Activated T-cell treated with anti-CD3 and anti-CD28 coated beads for 1 hour (primary cell): ENCODE results near the gene COX6A1.
A peak's percentile ranks its signal among the peaks of the same experiment; 100 is the strongest.

Experiments
- DNase-seq: peaks from one replicate; pipeline ENCODE4 v3.0.0-alpha.2; 2020; ENCODE audit warnings: low read depth

COX6A1 gene

DNA sequence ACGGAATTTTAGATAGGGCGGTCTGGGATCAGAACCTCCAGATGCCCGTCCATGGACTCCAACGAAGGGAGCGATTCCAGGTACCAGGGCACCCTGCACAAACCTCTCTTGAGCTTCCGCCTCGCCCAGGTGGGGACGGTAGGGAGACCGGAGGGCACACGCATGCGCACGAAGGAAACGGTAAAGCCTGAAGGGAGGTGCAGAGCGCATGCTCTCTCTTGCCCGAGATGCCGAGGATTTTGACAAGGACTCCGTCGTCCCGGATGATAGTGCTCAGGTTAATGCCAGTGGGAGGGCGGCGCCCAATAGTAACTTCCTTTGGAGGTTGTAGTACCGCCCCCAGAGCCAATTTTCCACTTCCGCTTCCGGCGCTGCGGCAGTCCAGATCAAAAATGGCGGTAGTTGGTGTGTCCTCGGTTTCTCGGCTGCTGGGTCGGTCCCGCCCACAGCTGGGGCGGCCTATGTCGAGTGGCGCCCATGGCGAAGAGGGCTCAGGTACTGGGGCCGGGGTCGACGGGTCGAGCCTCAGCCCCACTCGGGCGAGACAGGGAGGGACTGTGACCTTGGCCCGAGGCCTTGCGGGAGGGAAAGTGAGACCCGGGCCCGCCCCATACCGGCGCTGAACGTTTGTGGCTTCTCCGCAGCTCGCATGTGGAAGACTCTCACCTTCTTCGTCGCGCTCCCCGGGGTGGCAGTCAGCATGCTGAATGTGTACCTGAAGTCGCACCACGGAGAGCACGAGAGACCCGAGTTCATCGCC lies at the start of gene COX6A1:
COX6A1 (plus strand) TSS at position 379 of the 760 bp plus-strand sequence; CDS start at position 393, 14 bp downstream.
- peak; percentile 93 for DNase-seq

DNA sequence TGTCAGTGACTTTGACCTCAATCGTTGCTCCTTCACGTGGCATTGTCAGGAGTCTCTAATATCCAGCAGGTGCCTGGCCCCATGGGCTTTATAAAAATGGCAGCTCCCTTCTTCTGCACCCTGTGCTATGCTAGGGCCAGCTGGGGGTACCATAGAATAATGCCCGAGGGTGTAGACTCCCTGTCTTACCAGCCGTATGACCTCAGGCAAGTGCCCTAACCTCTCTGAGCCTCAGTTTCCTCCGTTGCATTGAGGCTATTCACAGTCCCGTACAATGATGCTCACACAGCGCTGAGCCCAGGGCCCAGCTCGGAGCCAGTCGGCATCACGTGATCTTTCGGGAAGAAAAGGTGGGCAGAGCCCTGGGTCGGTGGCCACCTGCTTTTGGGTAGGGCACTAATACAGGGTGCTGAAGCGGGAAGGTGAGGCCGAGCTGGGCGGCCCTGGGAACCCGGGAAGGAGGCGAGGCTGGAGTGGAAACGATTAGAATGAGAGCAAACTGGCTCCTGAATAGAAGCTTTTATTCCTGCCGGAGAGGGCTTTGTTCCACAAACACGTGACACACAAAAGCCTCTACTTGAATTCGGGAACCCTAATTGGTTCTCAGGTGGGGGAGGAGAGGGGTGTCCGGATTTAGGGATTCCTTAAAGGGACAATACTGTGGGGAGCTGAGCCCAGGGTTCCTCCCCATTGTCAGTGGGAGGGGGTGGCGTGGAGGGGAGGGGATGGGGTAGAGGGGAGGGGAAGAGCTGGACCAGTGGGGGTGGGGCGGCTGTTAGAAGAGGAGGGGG lies 49.0 kb upstream of the COX6A1 start:
- no peak for DNase-seq

- no peak for DNase-seq
Measured at GRCh38 chr12:120390540-120391120, 47.3 kb upstream of the COX6A1 start.

GRCh38 chr12:120394483-120395367 lies 43.2 kb upstream of the COX6A1 start:
- DNase-seq = no peak

DNA sequence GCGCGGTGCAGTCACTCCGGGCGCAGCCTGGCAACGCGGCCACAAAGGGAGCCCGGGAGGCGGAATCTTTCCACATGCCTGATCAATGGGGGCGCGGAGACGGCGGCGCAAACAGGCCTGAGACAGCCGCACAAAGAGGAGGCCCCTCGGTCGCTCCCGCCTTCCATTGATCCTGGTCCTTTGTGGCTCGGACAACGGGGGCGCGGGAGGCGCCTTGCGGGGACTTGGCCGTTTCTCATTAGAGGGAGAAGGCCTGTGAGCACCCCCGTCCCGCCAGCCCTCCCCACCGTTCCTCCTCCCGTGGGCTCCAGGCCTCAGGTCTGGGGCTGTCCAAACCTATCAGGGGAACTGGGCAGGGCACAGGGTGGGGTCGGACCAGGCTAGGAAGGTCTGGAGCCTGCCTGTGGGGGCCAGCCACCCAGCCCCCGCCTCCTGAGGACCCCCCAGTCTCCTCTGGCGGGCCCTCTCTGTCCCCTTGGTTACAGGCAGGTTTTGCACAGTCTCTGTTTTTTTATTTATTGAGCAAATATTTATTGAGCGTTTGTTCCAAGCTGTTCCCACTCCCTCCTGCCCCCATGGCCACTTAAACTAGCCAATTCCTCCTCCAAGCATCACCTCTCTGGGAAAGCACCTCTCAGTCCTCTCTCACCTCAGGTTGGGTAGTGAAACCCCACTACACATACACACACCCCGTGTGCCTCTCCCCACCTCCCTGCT lies 39.9 kb upstream of the COX6A1 start:
- DNase-seq = no peak

- DNase-seq = no peak
Measured at GRCh38 chr12:120399531-120399930, 38.4 kb upstream of the COX6A1 start.

DNA sequence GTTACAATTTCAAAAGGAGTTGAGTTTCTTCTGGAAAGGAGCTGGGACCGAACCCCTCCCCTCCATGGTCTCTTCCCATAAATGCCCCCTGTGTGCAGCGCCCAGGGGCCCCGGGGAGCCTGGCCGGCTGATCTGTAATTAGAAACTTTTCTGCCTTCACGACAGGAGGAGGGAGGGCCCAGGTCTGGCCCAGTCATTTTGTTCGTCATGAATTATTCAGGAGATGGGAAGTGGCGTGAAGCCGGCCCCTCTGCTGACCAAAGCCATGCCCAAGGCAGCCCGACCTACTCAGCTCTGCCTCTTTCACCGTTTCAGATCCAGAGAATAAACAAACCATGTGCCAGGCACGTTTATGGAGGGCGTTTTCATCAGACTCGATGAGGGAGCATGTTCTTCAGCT lies 35.7 kb upstream of the COX6A1 start:
- DNase-seq = no peak

GRCh38 chr12:120403869-120404268 lies 34.0 kb upstream of the COX6A1 start:
- no peak for DNase-seq

DNA sequence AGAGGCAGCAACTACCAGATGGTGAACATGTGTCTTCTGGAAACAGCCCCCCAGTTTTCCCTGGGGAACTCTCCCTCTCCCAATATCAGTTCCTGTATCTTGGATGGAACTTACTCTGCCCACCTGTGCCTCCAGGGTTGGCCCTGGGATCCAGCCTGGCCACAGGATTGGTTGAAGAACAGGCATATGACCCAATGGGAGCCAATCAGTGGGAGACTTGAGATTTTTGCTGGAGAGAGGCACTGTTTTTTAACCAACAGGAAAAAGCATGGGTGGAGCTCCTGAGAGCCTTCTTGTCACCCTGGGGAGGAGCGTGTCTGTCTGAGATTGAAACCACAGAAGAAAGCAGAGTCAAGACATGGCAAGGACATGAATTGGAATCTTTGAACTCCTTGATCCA lies 33.6 kb upstream of the COX6A1 start:
- DNase-seq = no peak

DNA sequence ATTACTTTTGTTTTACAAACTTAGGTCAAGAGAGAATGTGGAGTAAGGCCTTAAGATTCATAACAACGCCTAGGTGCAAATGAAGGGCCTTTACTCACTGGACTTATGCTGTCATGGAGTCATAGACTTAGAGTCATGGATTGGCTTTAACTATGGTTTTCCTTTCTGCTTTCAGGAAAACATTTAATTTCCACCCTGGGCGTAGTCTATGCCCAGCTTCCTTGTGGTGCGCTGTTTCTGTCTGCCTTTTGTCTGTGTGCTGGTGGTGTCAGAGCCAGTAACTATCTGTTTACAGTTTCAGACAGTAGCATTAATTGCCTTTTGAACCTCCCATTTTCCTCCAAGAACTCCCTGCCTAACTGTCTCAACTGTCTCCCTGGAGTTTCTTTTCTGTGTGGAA lies 31.8 kb upstream of the COX6A1 start:
- no peak for DNase-seq

- no peak for DNase-seq
Measured at GRCh38 chr12:120406553-120406952, 31.4 kb upstream of the COX6A1 start.

DNA sequence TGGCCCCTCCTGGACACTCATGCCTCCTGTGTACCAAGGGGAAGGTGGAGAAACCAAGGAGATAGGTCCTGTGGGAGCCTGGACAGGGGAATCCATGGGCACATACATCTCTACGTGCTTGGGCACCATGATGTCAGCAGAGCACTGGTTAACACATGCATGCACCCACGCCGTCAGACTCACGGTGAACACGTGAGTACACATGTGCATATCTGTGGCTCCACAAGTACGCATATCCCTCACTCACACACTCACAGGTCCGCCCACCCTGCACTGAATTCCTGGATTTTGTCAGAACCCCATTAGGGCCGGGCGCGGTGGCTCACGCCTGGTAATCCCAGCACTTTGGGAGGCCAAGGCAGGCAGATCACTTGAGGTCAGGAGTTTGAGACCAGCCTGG lies 29.1 kb upstream of the COX6A1 start:
- DNase-seq = no peak

GRCh38 chr12:120412421-120412820 lies 25.5 kb upstream of the COX6A1 start:
- DNase-seq = no peak

GRCh38 chr12:120413901-120414695 lies 23.8 kb upstream of the COX6A1 start:
- no peak for DNase-seq

- DNase-seq = no peak
Measured at GRCh38 chr12:120416490-120417216, 21.3 kb upstream of the COX6A1 start.

GRCh38 chr12:120417917-120418580 lies 19.9 kb upstream of the COX6A1 start:
- no peak for DNase-seq

GRCh38 chr12:120421701-120422100 lies 16.2 kb upstream of the COX6A1 start:
- no peak for DNase-seq

DNA sequence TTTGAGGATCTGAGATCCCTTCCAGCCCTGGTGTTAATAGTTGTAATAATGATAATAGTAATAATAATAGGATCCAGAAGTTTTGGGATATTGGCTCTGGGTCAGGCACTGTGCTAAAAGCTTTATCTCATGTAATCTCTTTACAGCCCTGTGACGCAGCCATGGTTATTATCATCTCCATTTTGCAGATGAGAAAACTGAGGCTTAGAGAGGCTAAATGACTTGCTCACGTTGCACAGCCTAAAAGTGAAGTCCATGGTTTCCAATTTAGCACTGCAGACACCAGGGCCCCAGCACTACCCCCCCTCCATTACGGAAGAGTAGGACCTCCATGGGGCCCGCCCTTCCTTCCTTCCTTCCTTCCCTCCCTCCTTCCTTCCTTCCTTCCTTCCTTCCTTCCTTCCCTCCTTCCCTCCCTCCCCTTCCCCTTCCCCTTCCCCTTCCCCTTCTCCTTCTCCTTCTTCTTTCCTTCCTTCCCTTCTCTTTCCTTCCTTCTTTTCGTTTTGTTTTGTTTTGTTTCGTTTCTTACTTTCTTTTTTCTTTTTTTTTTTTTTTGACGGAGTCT lies 14.9 kb upstream of the COX6A1 start:
- no peak for DNase-seq

DNA sequence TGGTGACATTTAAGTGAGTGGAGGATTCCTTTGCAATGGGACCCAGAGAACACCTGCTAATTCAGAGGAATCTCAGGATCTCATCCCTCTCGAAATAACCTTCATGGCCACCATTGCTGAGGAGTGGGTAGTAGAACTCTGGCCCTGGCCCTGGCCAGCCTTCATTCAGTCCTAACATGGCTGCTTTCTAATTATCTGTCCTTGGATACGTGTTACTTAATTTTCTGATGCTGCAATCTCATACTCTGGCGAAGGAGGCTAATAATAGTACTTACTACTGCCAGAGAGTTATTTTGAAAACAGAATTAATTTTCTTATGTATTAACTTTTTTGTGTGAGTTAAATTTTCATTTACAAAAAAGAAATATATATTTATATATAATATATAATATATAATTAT lies 12.1 kb upstream of the COX6A1 start:
- no peak for DNase-seq
